ENCODE results near the gene POLE. TPM values are rescaled to one million over a fixed set of nuclear protein-coding genes. Genes with fewer than 3 reads are reported as not detected.
"Not testable (repeated sequence)": the region's sequence is repeated elsewhere in the genome, so short reads cannot be mapped to it uniquely, and the experiment has no call there.

Gene POLE
- total RNA-seq, 2 donors from 2014 or later, result 34.5 to 96.1 TPM

GRCh38 chr12:132602572-132603239, 84.4 kb downstream of the POLE start:
- intact Hi-C loops (cut with DNase I), result no loop called here
- peak; percentile 68 for DNase-seq
- H3K4me3 ChIP-seq, result no peak overlapping the region
- peak overlapping the region in 1 of 2 donors; percentile 14 for H3K9ac ChIP-seq (ENCODE audit: low read depth in 2 of 2, low read length in 2 of 2)
- H3K27me3 ChIP-seq, result peaks cover 43% of the 10 kb centered on the region
- no peak overlapping the region for H3K27ac ChIP-seq
- peaks cover 9% of the 10 kb centered on the region for H3K4me1 ChIP-seq
- H3K9me3 ChIP-seq, result no peaks in the 10 kb centered on the region
- no peak for TF ChIP-seq CTCF (IDR thresholded peaks at IDR 0.05)
- H3K36me3 ChIP-seq, result no peaks in the 10 kb centered on the region

DNA sequence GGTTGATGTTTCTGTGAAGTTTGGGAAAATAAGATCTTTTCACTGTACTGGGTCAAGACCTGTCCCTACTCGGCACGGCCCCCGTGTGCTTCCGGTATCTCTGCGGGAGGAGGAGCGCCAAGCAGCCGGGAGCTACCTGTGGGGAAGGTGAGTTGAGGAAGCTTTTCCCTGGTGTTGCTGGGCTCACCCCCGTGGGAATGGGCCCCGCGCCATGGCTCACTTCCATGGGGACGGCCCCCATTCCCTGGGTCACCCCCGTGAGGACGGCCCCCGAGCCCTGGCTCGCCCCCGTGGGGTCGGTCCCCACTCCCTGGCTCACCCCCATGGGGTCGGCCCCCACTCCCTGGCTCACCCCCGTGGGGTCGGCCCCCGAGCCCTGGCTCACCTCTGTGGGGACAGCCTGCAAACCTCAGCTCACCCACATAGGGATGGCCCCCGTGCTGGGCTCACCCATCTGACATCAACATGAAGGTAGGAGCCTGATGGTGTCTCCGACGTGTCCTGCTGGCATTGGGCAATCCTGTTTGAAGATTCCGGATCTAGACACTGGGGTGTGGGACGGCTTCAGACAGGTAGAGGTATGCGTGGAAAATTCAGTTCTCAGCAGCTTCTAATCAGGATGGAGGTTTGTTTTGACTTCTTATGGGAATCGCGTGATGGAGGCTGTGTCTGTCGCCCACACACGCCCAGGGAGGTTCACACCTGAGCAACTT, 85.8 kb downstream of the POLE start:
- TF ChIP-seq CTCF (IDR thresholded peaks at IDR 0.05), result no peak
- Histone ChIP-seq H3K9me3 (no peaks in the 10 kb centered on the region), H3K36me3 (no peaks in the 10 kb centered on the region), H3K4me1 (peaks cover 9% of the 10 kb centered on the region), H3K9ac (ENCODE audit: low read depth in 2 of 2, low read length in 2 of 2) (peak overlapping the region in 1 of 2 donors; percentile 57), H3K27me3 (peaks cover 43% of the 10 kb centered on the region), H3K4me3 (no peak overlapping the region), H3K27ac (no peak overlapping the region)
- intact Hi-C loops (cut with DNase I), result no loop called here
- no peak for DNase-seq

- H3K9ac ChIP-seq (ENCODE audit: low read depth in 2 of 2, low read length in 2 of 2), result peak overlapping the region; percentile 57 to 60
- peak; percentile 47 for TF ChIP-seq CTCF (IDR thresholded peaks at IDR 0.05)
- peaks cover 40% of the 10 kb centered on the region for H3K27me3 ChIP-seq
- H3K9me3 ChIP-seq, result no peaks in the 10 kb centered on the region
- H3K4me3 ChIP-seq, result peak overlapping the region; percentile 19
- H3K4me1 ChIP-seq, result peaks cover 9% of the 10 kb centered on the region
- intact Hi-C loops (cut with DNase I), result no loop called here
- DNase-seq, result peak; percentile 61
- no peaks in the 10 kb centered on the region for H3K36me3 ChIP-seq
- H3K27ac ChIP-seq, result no peak overlapping the region
Measured at GRCh38 chr12:132600048-132601032, 86.8 kb downstream of the POLE start.

- H3K9me3 ChIP-seq; intact Hi-C loops (cut with DNase I): not testable (repeated sequence)
Measured at GRCh38 chr12:132599502-132599901, 87.6 kb downstream of the POLE start.

GRCh38 chr12:132597333-132598316, 89.5 kb downstream of the POLE start:
- intact Hi-C loops (cut with DNase I), result no loop called here
- Histone ChIP-seq H3K4me1 (peaks cover 3% of the 10 kb centered on the region), H3K36me3 (no peaks in the 10 kb centered on the region), H3K4me3 (no peak overlapping the region), H3K27ac (no peak overlapping the region), H3K27me3 (peaks cover 19% of the 10 kb centered on the region), H3K9ac (ENCODE audit: low read depth in 2 of 2, low read length in 2 of 2) (no peak overlapping the region), H3K9me3 (no peaks in the 10 kb centered on the region)
- no peak for DNase-seq
- TF ChIP-seq CTCF (IDR thresholded peaks at IDR 0.05), result no peak

More at GRCh38 chr12:132599502-132599901, 87.6 kb downstream of the POLE start:
- not testable (repeated sequence) for H3K4me1 ChIP-seq; H3K4me3 ChIP-seq; H3K36me3 ChIP-seq; DNase-seq; H3K27ac ChIP-seq; H3K9ac ChIP-seq (ENCODE audit: low read depth in 2 of 2, low read length in 2 of 2)
- H3K27me3 ChIP-seq, result peaks cover 34% of the 10 kb centered on the region

Data from colonic mucosa (tissue), 4 donors.